Measurements from ENCODE around the gene IL10. TPM values are rescaled to one million over a fixed set of nuclear protein-coding genes. Genes with fewer than 3 reads are reported as not detected.
"Not testable (repeated sequence)": the region's sequence is repeated elsewhere in the genome, so short reads cannot be mapped to it uniquely, and the experiment has no call there.

Gene IL10
- total RNA-seq, 1 donor from 2014 or later, result 0.67 TPM

DNA sequence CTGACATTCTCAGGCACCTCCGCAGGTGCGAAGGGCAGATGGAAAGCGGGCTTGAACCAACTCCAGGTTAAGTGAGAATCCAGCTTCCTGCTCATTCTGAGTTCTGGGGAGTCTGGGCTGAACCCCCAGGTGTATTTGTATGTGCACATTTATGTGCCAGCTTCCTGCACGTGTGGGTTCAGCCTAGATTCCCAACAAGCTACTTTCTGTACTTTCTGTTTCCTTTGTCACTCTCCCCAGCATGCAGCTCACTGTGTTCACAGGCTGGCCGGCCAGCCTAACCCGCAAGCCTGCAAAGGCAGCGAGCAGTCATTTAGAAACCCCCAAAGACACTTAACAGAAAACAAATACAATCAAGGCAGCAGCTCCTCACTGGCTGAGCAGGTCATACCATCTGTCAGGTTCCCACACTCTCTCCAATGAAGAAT lies 3.0 kb downstream of the IL10 start:
- H3K36me3 ChIP-seq, result no peaks in the 10 kb centered on the region
- H3K4me3 ChIP-seq, result no peak overlapping the region
- DNase-seq (no peak), ATAC-seq (no peak)
- no peaks in the 10 kb centered on the region for H3K9me3 ChIP-seq
- peaks cover 11% of the 10 kb centered on the region for H3K4me1 ChIP-seq
- H3K27me3 ChIP-seq, result no peaks in the 10 kb centered on the region
- intact Hi-C loops (cut with DNase I), result no loop called here
- TF ChIP-seq, protein P1, sequence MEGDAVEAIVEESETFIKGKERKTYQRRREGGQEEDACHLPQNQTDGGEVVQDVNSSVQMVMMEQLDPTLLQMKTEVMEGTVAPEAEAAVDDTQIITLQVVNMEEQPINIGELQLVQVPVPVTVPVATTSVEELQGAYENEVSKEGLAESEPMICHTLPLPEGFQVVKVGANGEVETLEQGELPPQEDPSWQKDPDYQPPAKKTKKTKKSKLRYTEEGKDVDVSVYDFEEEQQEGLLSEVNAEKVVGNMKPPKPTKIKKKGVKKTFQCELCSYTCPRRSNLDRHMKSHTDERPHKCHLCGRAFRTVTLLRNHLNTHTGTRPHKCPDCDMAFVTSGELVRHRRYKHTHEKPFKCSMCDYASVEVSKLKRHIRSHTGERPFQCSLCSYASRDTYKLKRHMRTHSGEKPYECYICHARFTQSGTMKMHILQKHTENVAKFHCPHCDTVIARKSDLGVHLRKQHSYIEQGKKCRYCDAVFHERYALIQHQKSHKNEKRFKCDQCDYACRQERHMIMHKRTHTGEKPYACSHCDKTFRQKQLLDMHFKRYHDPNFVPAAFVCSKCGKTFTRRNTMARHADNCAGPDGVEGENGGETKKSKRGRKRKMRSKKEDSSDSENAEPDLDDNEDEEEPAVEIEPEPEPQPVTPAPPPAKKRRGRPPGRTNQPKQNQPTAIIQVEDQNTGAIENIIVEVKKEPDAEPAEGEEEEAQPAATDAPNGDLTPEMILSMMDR (IDR thresholded peaks at IDR 0.05), result no peak
- H3K27ac ChIP-seq, result no peak overlapping the region

DNA sequence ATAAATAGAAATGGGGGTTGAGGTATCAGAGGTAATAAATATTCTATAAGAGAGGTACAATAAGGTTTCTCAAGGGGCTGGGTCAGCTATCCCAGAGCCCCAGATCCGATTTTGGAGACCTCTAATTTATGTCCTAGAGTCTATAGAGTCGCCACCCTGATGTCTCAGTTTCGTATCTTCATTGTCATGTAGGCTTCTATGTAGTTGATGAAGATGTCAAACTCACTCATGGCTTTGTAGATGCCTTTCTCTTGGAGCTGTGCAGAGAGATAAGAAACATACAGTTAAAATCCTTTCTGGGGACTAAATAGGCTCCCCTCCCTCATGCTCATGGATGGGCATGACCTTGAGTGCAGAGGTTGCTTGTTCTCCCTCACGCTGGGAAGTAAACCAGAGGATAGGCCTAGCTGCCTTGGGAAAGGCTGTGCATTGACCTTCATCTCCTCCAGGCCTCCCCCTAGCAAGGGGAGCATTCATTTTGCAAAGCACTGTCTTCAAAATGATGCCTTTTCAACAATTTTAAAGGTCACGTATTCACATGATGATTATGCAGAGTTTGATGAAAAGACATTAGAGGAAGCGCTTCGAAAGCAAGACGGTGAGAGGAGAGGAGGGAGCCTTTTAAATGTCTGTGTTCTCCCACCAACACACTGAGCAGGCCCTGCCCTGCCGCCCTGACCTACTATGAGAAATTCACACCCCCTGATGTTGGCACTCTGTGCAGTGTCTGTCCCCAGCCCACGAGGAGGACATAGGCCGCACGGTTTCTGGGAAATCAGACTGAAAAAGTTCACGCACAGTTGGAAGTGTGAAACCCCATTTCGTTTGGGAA lies 3.6 kb downstream of the IL10 start:
- no peaks in the 10 kb centered on the region for H3K36me3 ChIP-seq
- ATAC-seq (no peak), DNase-seq (no peak)
- H3K4me1 ChIP-seq, result peaks cover 11% of the 10 kb centered on the region
- TF ChIP-seq, protein P1 (IDR thresholded peaks at IDR 0.05), result no peak
- no peaks in the 10 kb centered on the region for H3K27me3 ChIP-seq
- H3K9me3 ChIP-seq, result no peaks in the 10 kb centered on the region
- no peak overlapping the region for H3K27ac ChIP-seq
- intact Hi-C loops (cut with DNase I), result no loop called here
- H3K4me3 ChIP-seq, result no peak overlapping the region

DNA sequence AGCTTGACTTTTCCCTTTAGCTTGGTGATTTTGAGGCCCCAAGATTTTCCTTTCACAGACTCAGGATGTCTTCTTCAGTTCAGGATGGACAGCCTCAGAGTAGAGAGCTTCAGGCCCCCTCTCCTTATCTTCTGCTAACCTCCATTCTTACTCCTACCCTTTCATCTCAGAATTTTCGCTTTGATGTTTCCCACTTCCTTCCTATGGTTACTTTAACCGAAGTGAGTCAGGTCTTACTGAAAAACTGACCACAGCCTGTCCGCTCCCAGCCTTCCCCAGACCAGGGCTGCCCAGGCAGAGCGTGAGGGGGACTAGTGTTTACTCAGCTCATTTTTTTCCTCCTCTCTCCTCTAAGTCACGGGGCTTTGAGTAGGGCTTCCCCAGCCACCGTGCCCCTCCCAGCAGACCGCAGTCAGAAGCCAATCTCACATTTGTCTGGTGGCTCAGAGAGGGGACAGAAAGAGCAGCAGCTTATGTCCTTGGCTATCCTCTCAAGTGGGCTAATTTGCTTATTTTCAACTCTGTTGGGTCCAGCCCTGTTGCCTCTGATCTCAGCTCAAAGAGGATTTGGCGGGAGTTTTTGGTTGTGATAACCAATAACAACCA lies 5.9 kb downstream of the IL10 start:
- peak; percentile 82 for DNase-seq
- H3K27ac ChIP-seq, result no peak overlapping the region
- no peak overlapping the region for H3K4me3 ChIP-seq
- no peaks in the 10 kb centered on the region for H3K36me3 ChIP-seq
- TF ChIP-seq, protein P1 (IDR thresholded peaks at IDR 0.05), result no peak
- peak; percentile 95 for ATAC-seq
- no peaks in the 10 kb centered on the region for H3K9me3 ChIP-seq
- peaks cover 11% of the 10 kb centered on the region for H3K4me1 ChIP-seq
- intact Hi-C loops (cut with DNase I), result no loop called here
- no peaks in the 10 kb centered on the region for H3K27me3 ChIP-seq

DNA sequence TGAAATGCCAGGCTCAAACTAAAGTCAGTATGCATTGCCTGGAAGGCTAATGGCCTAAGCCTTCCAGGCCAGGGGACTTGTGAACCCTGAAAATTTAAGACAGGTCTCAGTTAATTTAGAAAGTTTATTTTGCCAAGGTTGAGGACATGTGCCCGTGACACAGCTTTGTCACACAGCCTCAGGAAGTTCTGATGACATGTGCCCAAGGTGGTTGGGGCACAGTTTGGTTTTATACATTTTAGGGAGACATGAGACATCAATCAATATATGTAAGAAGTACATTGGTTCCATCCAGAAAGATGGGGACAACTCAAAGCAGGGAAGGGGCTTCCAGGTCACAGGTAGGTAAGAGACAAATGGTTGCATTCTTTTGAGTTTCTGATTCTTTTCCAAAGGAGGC lies 6.5 kb downstream of the IL10 start:
- ATAC-seq; H3K4me3 ChIP-seq; H3K27me3 ChIP-seq; H3K9me3 ChIP-seq; H3K36me3 ChIP-seq; H3K27ac ChIP-seq; DNase-seq; intact Hi-C loops (cut with DNase I): not testable (repeated sequence)
- H3K4me1 ChIP-seq, result peaks cover 11% of the 10 kb centered on the region

DNA sequence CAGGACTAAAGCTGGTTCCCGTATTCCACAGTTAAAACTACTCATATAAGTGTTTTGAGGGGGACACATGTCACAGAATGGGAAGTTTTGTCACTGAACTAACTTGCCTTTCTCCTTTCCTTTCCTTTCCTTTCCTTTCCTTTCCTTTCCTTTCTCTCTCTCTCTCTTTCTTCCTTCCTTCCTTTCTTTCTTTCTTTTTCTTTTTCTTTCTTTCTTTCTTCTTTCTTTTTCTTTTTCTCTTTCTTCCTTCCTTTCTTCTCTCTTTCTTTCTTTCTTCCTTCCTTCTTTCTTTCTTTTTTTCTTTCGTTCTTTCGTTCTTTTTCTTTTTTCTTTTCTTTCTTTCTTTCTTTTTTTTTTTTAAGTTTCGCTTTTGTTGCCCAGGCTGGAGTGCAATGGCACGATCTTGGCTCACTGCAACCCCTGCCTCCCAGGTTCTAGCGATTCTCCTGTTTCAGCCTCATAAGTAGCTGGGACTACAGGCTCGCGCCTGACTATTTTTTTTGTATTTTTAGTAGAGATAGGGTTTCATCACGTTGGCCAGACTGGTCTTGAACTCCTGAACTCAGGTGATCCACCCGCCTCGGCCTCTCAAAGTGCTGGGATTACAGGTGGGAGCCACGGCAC lies 9.4 kb downstream of the IL10 start:
- intact Hi-C loops (cut with DNase I); H3K27me3 ChIP-seq; H3K4me3 ChIP-seq; H3K9me3 ChIP-seq; ATAC-seq; H3K36me3 ChIP-seq; DNase-seq; H3K27ac ChIP-seq: not testable (repeated sequence)
- H3K4me1 ChIP-seq, result peaks cover 11% of the 10 kb centered on the region

DNA sequence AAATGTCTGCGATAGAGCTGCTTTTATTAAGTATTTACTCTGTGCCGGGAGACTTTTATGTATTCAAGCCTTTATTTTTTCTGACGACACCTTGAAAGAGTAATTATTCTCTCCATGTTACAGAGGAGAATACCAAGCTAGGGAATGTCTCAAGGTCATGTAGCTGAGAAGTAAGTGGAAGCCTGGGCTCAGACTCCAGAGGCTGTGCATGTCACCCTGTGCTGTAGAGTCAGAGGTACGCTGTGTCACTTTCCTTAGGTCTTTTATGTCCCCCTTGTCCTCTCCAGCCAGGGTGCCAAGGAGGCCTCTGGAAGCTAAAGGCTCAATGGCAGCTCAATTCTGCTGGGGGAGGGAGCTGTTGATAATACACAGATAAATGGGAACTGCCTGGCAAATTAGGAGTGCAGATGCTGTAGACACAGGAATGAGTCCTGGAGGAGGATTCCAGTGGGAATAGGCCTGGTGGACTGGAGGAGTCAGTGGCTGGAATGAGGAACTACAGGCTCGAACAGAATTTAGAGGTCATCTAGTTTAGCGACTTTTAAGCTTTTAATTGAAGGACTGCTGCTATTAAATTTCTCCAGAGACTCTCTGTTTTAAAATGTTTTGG lies 11.0 kb downstream of the IL10 start:
- Histone ChIP-seq H3K4me3 (no peak overlapping the region), H3K4me1 (peaks cover 4% of the 10 kb centered on the region), H3K9me3 (no peaks in the 10 kb centered on the region), H3K27me3 (no peaks in the 10 kb centered on the region), H3K27ac (no peak overlapping the region), H3K36me3 (no peaks in the 10 kb centered on the region)
- ATAC-seq (no peak), DNase-seq (no peak)
- intact Hi-C loops (cut with DNase I), result no loop called here
- TF ChIP-seq, protein P1 (IDR thresholded peaks at IDR 0.05), result no peak
